ENCODE results near the gene IRAG1. TPM values are rescaled to one million over a fixed set of nuclear protein-coding genes. Genes with fewer than 3 reads are reported as not detected.
A peak's percentile ranks its signal among the peaks of the same experiment; 100 is the strongest.

IRAG1 gene
- total RNA-seq, 4 donors from 2014 or later: 21.2 to 240 (median 107) TPM

DNA sequence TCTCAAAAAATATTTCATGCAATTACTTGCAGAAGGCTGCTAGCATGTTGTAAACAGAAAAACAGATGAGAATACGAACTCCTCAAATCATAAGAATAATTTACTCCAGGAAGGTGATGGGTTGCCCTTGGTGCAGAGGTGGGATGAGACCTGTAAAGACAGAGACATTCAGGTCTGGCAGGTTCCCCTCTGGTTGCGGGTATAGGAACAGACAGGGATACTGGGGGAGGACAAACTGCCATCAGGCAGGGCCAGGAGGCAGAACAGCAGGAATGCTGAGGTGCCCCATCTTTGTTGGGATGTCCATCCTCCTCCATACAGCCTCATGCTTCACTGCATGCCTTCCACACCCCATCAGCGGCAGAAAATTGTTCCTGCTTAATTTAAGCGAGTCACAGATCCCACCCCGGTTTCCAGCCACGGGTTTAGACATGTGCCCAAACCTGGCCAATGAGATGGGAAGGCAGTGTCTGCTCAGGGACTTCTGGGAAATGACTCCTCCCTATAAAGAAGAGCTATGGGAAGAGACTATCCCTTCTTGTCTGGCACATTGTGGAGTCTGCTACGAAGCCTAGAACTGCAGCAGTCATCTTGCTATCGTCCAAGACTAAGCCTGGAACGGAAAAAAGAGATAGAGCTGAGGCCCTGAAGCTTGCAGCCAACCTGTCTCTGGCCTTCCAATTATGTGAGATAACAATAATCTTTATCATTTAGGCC is 23.1 kb upstream of the IRAG1 start:
- Histone ChIP-seq H3K4me1 (no peaks in the 10 kb centered on the region), H3K27me3 (no peaks in the 10 kb centered on the region), H3K4me3 (no peak overlapping the region), H3K36me3 (no peaks in the 10 kb centered on the region), H3K9me3 (no peaks in the 10 kb centered on the region), H3K27ac (no peak overlapping the region)
- TF ChIP-seq, protein P1, sequence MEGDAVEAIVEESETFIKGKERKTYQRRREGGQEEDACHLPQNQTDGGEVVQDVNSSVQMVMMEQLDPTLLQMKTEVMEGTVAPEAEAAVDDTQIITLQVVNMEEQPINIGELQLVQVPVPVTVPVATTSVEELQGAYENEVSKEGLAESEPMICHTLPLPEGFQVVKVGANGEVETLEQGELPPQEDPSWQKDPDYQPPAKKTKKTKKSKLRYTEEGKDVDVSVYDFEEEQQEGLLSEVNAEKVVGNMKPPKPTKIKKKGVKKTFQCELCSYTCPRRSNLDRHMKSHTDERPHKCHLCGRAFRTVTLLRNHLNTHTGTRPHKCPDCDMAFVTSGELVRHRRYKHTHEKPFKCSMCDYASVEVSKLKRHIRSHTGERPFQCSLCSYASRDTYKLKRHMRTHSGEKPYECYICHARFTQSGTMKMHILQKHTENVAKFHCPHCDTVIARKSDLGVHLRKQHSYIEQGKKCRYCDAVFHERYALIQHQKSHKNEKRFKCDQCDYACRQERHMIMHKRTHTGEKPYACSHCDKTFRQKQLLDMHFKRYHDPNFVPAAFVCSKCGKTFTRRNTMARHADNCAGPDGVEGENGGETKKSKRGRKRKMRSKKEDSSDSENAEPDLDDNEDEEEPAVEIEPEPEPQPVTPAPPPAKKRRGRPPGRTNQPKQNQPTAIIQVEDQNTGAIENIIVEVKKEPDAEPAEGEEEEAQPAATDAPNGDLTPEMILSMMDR (IDR thresholded peaks at IDR 0.05): no peak
- no peak for TF ChIP-seq POLR2A (IDR thresholded peaks at IDR 0.05)
- intact Hi-C loops (cut with DNase I; ENCODE audit: low total_unique reads): no loop called here
- no peak for DNase-seq

DNA sequence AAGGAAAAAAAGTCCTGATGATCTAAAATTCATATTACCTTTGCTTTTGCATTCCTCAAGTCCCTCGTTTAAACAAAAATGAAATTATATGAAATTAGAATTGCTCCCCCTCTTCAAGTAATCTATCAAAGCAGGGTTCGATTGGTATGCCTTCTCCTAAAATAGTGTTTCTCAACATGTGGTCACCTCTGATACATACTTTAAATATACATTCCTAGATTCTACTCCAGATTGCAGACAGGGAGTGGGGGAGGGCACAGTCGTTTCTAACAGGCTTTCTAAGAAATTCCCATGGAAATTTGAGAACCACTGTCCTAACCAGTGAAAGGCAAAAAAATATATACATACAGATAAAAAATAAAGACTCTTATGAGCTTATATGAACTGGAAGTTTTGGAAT is 22.6 kb upstream of the IRAG1 start:
- no peaks in the 10 kb centered on the region for H3K27me3 ChIP-seq
- no peak for DNase-seq
- H3K4me3 ChIP-seq: no peak overlapping the region
- H3K36me3 ChIP-seq: no peaks in the 10 kb centered on the region
- intact Hi-C loops (cut with DNase I; ENCODE audit: low total_unique reads): no loop called here
- no peak for TF ChIP-seq POLR2A (IDR thresholded peaks at IDR 0.05)
- TF ChIP-seq, protein P1 (IDR thresholded peaks at IDR 0.05): no peak
- H3K4me1 ChIP-seq: no peaks in the 10 kb centered on the region
- H3K9me3 ChIP-seq: no peaks in the 10 kb centered on the region
- no peak overlapping the region for H3K27ac ChIP-seq

DNA sequence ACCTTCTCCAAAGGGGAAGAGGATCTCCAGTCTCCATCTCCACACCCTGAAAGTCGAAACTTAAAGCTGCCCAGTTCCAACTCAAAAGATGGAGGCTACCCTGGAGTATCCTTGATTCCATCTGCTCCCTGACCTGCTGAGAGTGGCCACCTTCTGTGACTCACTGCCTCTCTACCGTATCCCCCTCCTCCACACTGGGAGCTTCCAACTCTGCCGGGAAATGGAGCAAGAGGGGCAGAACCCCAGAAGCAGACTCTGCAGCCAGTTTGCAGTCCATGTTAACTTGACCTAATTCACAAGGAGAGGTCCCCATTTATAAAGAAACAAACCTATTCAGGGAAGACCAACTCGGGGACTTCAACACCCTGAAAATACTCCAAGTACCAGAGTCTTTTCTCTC is 22.0 kb upstream of the IRAG1 start:
- H3K4me3 ChIP-seq: no peak overlapping the region
- TF ChIP-seq, protein P1 (IDR thresholded peaks at IDR 0.05): no peak
- TF ChIP-seq POLR2A (IDR thresholded peaks at IDR 0.05): no peak
- intact Hi-C loops (cut with DNase I; ENCODE audit: low total_unique reads): no loop called here
- no peak for DNase-seq
- no peaks in the 10 kb centered on the region for H3K36me3 ChIP-seq
- no peaks in the 10 kb centered on the region for H3K4me1 ChIP-seq
- no peaks in the 10 kb centered on the region for H3K9me3 ChIP-seq
- H3K27ac ChIP-seq: no peak overlapping the region
- no peaks in the 10 kb centered on the region for H3K27me3 ChIP-seq

DNA sequence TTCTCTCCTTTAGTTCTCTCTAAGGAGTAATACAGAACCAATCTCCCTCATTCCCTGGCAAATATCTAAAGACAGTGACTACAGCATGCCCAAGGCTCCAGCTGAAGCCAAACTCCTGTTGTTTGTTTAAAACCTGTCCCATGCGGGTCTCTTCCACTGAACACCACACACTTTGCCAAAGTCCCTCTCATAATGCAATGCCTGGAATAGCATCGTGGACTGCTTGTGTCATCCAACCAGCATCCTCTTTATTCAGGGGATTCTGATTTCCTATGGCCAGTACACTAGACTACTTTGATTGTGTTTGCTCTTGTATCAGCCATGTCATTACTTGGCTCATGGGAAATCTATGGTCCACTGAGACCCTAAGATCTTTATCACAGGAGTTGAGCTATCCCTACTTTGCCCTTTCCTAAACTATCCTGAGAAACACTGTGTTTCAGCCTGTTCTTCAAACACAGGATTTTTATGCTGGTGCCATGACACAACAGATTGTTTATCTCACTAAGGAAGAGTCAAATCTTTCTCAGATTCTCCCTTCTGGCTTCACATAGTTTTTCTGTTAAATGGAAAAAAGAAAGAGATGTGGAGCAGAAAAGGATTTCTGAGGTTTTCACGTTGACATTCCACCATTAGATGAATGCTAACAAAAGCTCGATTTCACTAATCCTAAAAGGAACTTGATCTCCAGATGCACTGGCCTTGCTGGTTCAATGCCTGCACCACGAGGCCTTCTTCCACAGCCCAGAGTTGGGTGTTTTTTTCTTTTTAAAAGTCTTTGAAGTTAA is 15.9 kb upstream of the IRAG1 start:
- no peak for TF ChIP-seq POLR2A (IDR thresholded peaks at IDR 0.05)
- TF ChIP-seq, protein P1 (IDR thresholded peaks at IDR 0.05): no peak
- no peaks in the 10 kb centered on the region for H3K27me3 ChIP-seq
- peak overlapping the region; percentile 34 to 40 for H3K27ac ChIP-seq
- no peak for DNase-seq
- no peaks in the 10 kb centered on the region for H3K9me3 ChIP-seq
- H3K4me3 ChIP-seq: no peak overlapping the region
- no peaks in the 10 kb centered on the region for H3K4me1 ChIP-seq
- no peaks in the 10 kb centered on the region for H3K36me3 ChIP-seq
- intact Hi-C loops (cut with DNase I; ENCODE audit: low total_unique reads): no loop called here

DNA sequence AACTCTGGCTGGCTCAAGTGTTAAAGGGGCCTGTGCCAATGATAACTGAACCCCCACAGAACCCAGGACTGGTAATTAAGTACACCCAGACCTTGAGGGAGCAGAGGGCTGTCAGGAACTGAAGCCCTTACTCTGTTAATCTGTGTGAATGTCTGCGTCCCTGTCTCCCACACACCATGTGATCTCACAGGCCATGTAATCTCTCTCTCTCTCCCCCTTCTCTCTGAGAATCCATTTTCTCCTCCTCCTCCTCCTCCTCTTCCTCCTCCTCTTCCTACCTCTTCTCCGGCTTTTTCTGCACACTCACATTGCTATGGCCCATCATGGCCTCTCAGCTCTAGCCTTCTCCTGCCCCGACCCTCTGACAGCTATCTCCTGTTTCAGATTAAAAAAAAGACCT is 14.6 kb upstream of the IRAG1 start:
- TF ChIP-seq, protein P1 (IDR thresholded peaks at IDR 0.05): no peak
- no peak for TF ChIP-seq POLR2A (IDR thresholded peaks at IDR 0.05)
- intact Hi-C loops (cut with DNase I; ENCODE audit: low total_unique reads): no loop called here
- no peaks in the 10 kb centered on the region for H3K4me1 ChIP-seq
- DNase-seq: no peak
- H3K27me3 ChIP-seq: no peaks in the 10 kb centered on the region
- no peaks in the 10 kb centered on the region for H3K36me3 ChIP-seq
- H3K27ac ChIP-seq: peak overlapping the region; percentile 40 to 71
- H3K4me3 ChIP-seq: no peak overlapping the region
- no peaks in the 10 kb centered on the region for H3K9me3 ChIP-seq

Data from uterus (tissue), 4 donors.